ENCODE measurements around the gene HRH2.

The HRH2 gene

GRCh38 chr5:175692996-175693710 is 35.3 kb downstream of the HRH2 start:
- no peak for DNase-seq (ENCODE audit: low read depth)

- DNase-seq (ENCODE audit: low read depth), result no peak
These were observed 35.9 kb downstream of the HRH2 start for GRCh38 chr5:175693741-175694140.

- no peak for DNase-seq (ENCODE audit: low read depth)
These were observed 36.7 kb downstream of the HRH2 start for GRCh38 chr5:175694371-175695160.

GRCh38 chr5:175695161-175696126 is 37.6 kb downstream of the HRH2 start:
- no peak for DNase-seq (ENCODE audit: low read depth)

- DNase-seq (ENCODE audit: low read depth), result no peak
These were observed 38.4 kb downstream of the HRH2 start for GRCh38 chr5:175696139-175696854.

GRCh38 chr5:175696855-175697198 is 39.0 kb downstream of the HRH2 start:
- no peak for DNase-seq (ENCODE audit: low read depth)

GRCh38 chr5:175697846-175698245 is 40.0 kb downstream of the HRH2 start:
- DNase-seq (ENCODE audit: low read depth), result no peak

GRCh38 chr5:175698401-175699115 is 40.7 kb downstream of the HRH2 start:
- DNase-seq (ENCODE audit: low read depth), result no peak

- DNase-seq (ENCODE audit: low read depth), result no peak
These were observed 43.1 kb downstream of the HRH2 start for GRCh38 chr5:175700991-175701390.

- no peak for DNase-seq (ENCODE audit: low read depth)
These were observed 43.9 kb downstream of the HRH2 start for GRCh38 chr5:175701797-175702196.

GRCh38 chr5:175706499-175706898 is 48.6 kb downstream of the HRH2 start:
- DNase-seq (ENCODE audit: low read depth), result no peak

- no peak for DNase-seq (ENCODE audit: low read depth)
These were observed 50.0 kb downstream of the HRH2 start for GRCh38 chr5:175707751-175708375.

- no peak for DNase-seq (ENCODE audit: low read depth)
These were observed 51.5 kb downstream of the HRH2 start for GRCh38 chr5:175709276-175709781.

GRCh38 chr5:175710326-175710725 is 52.5 kb downstream of the HRH2 start:
- no peak for DNase-seq (ENCODE audit: low read depth)

- no peak for DNase-seq (ENCODE audit: low read depth)
These were observed 53.2 kb downstream of the HRH2 start for GRCh38 chr5:175711031-175711430.

GRCh38 chr5:175711472-175712312 is 53.8 kb downstream of the HRH2 start:
- DNase-seq (ENCODE audit: low read depth), result no peak

- no peak for DNase-seq (ENCODE audit: low read depth)
These were observed 54.4 kb downstream of the HRH2 start for GRCh38 chr5:175712313-175712680.

GRCh38 chr5:175712681-175713085 is 54.8 kb downstream of the HRH2 start:
- no peak for DNase-seq (ENCODE audit: low read depth)

- DNase-seq (ENCODE audit: low read depth), result no peak
These were observed 56.1 kb downstream of the HRH2 start for GRCh38 chr5:175713930-175714329.

Measured in non-pigmented ciliary epithelial cell (primary cell).